ENCODE measurements around the gene C1QL1.
A peak's percentile ranks its signal among the peaks of the same experiment; 100 is the strongest.

Gene C1QL1

DNA sequence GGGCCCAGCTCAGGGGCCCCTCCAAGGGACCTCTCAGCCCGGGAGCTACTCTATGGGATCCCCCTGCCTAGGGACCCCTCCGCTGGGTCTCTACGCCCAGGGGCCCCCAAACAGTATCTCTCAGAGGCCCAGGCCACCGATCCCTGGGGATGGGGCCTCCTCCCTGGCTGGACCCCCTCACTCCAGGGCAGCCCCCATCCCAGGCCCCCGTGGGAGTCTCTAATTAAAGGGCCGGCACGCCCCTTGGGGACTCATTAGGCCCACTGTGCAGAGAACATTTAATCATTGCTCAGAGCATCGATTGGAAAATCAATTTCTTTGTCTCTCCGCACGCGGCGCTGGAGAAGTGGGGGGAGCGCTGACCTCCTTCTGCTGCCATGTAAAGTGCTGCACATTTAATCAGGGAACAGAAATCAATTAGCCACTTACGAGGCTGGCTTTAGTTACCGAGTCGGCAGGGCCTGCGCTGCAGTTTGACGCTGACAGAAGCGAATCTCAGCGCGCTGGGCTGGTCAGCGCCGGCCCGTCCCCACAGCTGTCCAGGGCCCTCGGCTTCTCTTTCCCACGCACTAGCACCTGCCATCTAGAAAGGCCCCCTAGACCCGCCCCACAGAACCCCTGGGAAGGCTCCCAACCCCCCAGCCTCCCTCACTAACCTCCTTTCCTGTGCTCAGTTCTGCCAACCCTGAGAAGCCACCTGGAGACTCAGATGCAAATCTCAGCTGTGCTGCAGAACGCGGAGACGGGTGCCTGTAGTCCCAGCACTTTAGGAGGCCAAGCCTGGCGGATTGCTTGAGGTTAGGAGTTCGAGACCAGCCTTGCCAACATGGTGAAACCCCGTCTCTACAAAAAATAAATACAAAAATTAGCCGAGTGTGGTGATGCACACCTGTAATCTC lies 20.2 kb upstream of the C1QL1 start:
- no peak for DNase-seq (ENCODE audit: low spot score)

- DNase-seq (ENCODE audit: low spot score), result no peak
Measured at GRCh38 chr17:44983563-44983962, 15.5 kb upstream of the C1QL1 start.

DNA sequence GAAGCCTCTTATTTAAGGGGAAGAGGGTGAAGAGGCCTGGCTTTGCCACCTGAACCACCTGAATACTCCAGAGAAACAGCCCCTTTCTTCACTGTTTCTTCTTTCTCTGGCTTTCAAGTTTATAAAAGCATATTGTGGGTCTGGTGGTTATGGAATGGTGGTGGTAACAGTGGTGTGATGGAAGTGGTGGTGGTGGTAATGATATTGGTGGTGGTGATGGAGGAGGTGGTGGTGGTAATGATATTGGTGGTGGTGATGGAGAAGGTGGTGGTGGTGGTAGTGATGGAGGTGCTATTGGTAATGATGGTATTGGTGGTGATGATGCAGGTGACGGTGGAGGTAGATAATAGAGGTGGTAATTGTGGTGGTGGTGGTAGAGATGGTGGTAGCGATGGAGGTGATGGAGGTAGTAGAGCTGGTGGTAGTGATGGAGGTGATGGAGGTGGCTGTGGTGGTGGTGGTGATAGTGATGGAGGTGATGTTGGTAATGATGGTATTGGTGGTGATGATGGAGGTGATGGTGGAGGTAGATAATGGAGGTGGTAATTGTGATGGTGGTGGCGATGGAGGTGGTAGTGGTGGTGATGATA lies 14.1 kb upstream of the C1QL1 start:
- DNase-seq (ENCODE audit: low spot score), result no peak

GRCh38 chr17:44981221-44981968 lies 13.3 kb upstream of the C1QL1 start:
- DNase-seq (ENCODE audit: low spot score), result peak; percentile 67

- no peak for DNase-seq (ENCODE audit: low spot score)
Measured at GRCh38 chr17:44979426-44979995, 11.4 kb upstream of the C1QL1 start.

DNA sequence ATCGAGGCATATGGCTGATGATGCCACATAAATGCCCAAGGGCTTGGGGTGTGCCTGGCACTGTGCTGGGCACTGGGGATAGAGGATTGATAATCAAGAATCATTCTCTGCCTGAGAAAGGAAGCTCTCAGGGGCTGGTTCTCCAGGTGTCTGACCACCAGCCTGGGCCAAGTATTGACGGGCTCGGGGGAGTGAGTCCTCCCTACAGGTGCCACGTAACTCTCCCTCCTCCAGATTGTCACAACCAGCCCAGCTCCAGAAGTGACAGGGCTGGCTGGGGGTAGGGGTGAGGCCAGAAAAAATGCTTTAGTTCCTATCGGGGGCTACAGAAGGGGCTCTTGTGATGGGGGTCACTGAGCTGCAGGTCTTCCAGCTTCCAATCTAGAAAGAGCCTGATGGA lies 10.7 kb upstream of the C1QL1 start:
- DNase-seq (ENCODE audit: low spot score), result no peak

GRCh38 chr17:44977814-44978550 lies 9.9 kb upstream of the C1QL1 start:
- DNase-seq (ENCODE audit: low spot score), result no peak

- DNase-seq (ENCODE audit: low spot score), result no peak
Measured at GRCh38 chr17:44977065-44977464, 9.0 kb upstream of the C1QL1 start.

DNA sequence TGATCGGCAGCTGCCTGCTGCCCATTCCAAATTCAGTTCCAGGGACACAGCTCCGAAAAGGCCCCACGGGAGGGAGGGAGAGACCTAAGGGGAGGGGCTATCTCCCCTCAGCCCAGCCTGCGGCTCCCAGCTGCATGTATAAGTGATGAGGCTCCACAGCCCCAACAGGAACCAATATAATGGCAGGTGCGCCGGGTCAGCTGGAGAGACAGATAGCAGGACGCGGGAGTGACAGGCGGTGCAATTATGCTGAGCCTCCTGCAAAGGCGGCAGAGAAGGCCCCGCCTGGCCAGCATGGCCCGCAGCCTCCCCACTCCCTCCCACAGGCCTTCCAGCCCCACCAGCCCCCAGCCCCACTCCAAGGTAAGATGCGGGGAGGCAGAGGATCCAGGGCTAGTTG lies 8.1 kb upstream of the C1QL1 start:
- DNase-seq (ENCODE audit: low spot score), result no peak

- no peak for DNase-seq (ENCODE audit: low spot score)
Measured at GRCh38 chr17:44972953-44973352, 4.8 kb upstream of the C1QL1 start.

DNA sequence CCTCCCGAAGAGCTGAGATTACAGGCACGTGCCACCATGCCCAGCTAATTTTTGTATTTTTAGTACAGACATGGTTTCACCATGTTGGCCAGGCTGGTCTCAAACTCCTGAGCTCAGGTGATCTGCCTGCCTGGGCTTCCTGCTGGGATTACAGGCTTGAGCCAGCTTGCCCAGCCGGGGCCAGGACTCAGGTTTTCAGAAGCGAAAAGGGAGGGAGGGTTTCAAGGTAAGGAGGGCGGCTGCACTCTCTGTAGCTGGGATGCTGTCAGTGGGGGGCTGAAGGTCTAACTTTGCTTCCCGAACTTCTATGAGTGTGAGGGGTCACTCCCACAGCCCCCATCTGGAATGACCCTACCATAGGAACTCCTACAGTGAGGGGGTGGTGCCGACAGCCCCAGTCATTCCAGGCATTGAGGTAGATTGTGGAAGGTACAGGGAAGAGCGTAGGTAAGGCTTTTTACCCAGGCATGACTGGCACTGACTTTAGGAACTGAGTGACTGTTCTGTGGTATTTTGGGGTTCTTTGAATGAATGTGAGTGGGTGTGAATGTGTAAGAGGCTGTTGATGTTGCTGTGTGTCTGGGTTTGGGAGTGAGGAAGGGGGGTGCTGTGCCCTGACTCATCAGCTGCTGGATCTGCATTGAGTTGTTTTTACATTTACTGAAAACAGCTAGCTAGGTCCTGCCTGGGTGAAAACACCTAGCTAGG lies 3.8 kb upstream of the C1QL1 start:
- DNase-seq (ENCODE audit: low spot score), result no peak

- DNase-seq (ENCODE audit: low spot score), result no peak
Measured at GRCh38 chr17:44970136-44970741, 2.1 kb upstream of the C1QL1 start.

GRCh38 chr17:44969144-44969780 lies 1.2 kb upstream of the C1QL1 start:
- no peak for DNase-seq (ENCODE audit: low spot score)

DNA sequence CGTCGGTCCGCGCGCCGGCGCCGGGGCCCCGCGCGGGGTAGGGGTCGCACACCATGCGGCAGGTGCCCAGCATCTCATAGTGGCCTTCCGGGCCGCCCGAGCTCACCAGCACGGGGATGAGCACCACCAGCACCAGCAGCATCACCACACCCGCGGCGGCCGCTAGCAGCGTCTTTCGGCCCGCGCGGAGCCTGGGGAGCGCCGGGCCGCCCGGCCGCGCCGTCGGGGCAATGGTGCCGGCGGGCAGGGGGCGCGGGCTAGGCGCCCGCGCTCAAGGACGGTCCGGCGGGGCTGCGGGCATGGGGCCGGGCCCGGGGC lies 237 bp downstream of the C1QL1 start:
- DNase-seq (ENCODE audit: low spot score), result no peak

- no peak for DNase-seq (ENCODE audit: low spot score)
Measured at GRCh38 chr17:44967026-44967906, 837 bp downstream of the C1QL1 start.

- no peak for DNase-seq (ENCODE audit: low spot score)
Measured at GRCh38 chr17:44966348-44967025, 1.6 kb downstream of the C1QL1 start.

- no peak for DNase-seq (ENCODE audit: low spot score)
Measured at GRCh38 chr17:44965481-44966234, 2.4 kb downstream of the C1QL1 start.

GRCh38 chr17:44961921-44962350 lies 6.2 kb downstream of the C1QL1 start:
- DNase-seq (ENCODE audit: low spot score), result peak; percentile 89
